Esophagus squamous epithelium (tissue), 4 donors: Measurements from ENCODE around the gene ATP2A2.

Experiments used
- POLR2A ChIP-seq, 4 donors: fragments of 450-650 bp; IDR thresholded peaks; one replicate each; pipeline ENCODE4 v1.6.1; 2017; ENCODE audit warnings: antibody characterized with exemption in 4 of 4, mild to moderate bottlenecking in 4 of 4, moderate library complexity in 3 of 4
- TF ChIP-seq, protein P1 (sequence below), 6 experiments: fragments of 450-650 bp in 4 of 6; fragments of 200-600 bp in 2 of 6; sonication (generic) in 2 of 6; IDR thresholded peaks; one replicate each; pipeline ENCODE4 v1.5.1; 2016 to 2019; ENCODE audit warnings: antibody characterized with exemption in 6 of 6, mild to moderate bottlenecking in 4 of 6, moderate library complexity in 4 of 6

DNA sequence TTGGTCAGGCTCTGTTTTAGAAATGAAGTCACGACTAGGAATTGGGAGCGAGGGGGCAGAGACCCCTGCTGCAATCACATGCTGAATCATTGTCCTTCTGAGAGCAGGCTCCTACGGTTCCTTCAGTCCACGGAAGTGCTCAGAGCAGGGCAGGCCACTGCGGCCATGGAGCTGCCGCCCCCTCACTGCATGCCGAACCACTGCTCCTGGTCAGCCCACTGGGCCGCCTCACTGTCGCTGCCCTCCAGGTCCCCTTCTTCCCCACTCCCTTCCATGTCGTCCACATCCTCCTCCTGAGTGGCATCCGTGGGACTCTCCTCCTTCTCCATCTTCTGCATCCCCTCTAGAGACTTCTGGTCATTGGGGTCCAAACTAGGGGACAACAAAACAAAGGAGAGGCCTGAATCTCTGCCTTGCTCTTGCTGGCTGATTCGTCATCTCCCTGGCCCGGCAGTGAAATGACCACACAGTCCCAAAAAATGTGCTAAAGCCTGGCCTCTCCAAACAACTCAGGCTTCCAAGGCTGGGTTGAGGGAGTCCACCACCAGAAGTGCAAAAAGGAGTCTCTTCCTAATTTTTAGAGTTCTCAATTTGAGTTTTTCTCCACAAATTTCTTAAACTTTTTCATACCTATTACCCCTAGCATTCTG, 93.0 kb downstream of the ATP2A2 start:
- TF ChIP-seq, protein P1, sequence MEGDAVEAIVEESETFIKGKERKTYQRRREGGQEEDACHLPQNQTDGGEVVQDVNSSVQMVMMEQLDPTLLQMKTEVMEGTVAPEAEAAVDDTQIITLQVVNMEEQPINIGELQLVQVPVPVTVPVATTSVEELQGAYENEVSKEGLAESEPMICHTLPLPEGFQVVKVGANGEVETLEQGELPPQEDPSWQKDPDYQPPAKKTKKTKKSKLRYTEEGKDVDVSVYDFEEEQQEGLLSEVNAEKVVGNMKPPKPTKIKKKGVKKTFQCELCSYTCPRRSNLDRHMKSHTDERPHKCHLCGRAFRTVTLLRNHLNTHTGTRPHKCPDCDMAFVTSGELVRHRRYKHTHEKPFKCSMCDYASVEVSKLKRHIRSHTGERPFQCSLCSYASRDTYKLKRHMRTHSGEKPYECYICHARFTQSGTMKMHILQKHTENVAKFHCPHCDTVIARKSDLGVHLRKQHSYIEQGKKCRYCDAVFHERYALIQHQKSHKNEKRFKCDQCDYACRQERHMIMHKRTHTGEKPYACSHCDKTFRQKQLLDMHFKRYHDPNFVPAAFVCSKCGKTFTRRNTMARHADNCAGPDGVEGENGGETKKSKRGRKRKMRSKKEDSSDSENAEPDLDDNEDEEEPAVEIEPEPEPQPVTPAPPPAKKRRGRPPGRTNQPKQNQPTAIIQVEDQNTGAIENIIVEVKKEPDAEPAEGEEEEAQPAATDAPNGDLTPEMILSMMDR (IDR thresholded peaks at IDR 0.05), result no peak
- no peak for TF ChIP-seq POLR2A (IDR thresholded peaks at IDR 0.05)
